LNCAP (cell line): Measurements from ENCODE around the gene IFT43.

ENCODE experiments used
- CTCF ChIP-seq: fragments of 450-650 bp; IDR thresholded peaks from 2 replicates; pipeline ENCODE4 v1.5.1; 2017; ENCODE audit warnings: mild to moderate bottlenecking

Gene IFT43

DNA sequence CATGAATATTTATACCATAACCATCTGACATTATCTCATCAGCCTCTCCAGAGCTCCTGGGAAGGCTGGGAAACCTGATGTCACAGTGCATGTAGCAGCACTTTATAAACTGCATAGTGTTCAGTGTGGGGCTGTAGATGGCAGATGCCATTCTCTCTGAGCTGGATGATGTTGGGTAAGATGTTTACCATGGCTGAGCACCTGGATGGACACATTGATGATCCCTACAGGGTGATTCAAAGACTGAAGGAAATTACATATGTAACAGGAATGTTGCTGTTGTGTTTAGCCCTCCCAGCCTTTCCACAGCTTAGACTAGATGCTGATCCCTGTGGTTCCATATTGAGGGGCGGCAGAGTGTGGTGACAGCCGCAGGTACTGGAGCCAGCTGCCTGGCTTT, 37.4 kb downstream of the IFT43 start:
- TF ChIP-seq CTCF: no peak

DNA sequence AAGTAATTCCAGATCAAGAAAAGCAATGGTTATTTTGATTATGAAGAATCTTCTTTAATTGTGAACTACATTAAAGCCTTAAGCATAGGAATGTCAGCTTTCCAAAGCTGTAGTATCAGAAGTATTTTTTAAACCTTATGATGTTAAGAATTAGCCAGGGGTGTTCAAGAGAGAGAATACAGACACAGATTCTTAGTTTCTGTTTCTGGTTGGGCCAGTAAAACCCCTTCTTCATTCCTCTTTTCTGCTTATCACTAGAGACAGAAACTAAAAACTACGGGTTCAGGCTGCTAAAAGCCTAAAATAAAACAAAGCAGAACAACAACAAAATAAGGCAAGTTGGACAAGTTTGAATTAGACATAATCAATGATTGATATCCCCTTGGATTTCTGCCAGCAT, 38.2 kb downstream of the IFT43 start:
- TF ChIP-seq CTCF: no peak

DNA sequence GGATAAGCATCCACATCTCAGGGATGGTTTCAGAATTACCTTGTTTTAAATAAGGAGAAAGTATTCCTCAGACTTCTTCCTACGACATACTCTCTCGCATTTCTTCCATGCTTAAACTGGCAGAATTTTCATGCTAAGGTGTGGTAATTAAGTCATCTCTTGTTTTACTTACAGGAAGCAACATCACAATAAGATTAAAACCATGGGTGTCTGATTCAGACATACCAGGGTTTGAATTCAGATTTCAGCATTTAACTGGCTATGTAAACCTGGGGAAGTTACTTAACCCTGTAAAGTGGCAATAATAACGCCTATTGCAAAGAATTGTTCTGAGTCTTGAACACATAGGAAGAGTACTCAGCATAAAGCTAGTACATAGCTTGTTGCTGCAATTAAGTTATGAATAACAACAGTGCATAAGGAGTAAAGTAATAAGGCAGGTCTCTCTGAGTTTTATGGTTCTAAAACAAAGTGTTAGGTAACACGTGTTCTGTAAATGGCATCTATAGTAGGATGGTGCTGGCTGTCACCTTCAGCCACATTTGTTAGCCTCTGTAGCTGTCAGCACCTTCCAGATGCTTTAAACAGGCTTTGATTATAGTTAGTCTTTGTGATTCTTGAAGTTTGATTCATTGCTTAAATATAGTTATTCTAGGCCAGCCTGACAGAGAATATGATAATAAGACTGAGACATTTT, 38.8 kb downstream of the IFT43 start:
- TF ChIP-seq CTCF: no peak

DNA sequence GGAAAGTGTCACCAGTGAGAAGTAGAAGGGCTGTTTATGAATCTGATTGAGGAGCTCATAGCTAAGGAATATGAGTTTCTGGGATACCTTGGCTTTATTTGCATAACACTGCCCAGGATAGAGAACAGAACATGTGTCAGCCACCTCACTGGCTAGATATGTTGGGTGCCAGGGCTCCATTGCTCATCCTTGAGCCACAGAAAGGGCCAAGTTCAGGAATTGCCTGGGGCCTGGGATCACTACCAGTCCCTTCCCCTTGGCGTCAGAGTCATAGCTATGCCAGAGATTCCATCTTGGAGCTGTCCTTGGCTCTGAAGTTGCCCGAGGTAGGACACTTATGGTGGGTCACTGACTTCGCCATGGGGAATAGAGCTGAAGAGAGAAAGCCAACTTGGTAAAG, 49.0 kb downstream of the IFT43 start:
- TF ChIP-seq CTCF: no peak

- no peak for TF ChIP-seq CTCF
These were observed 55.1 kb downstream of the IFT43 start for GRCh38 chr14:76040704-76041103.

GRCh38 chr14:76045773-76046172, 60.2 kb downstream of the IFT43 start:
- TF ChIP-seq CTCF: no peak

DNA sequence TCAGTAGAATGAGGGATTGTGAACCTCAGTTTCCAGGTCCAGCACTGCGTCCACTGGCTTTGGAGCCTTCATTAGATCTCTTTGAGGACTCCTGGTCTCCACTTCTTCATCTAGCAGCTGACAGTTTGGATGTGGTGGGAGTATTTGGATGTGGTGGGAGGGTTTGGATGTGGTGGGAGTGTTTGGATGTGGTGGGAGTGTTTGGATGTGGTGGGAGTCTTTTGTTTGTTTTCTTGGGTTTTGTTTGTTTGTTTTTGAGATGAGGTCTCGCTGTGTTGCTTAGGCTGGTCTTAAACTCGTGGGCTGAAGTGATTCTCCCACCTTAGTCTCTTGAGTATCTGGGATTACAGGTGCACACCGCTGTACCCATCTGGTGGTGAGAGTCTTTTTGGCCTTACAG, 64.7 kb downstream of the IFT43 start:
- TF ChIP-seq CTCF: no peak
